Measurements from ENCODE around the gene ADAMTS1.

Gene ADAMTS1

GRCh38 chr21:26798856-26799751, 46.1 kb downstream of the ADAMTS1 start (continued):
- TF ChIP-seq PRDM10 (tag by site-specific recombination; IDR thresholded peaks at IDR 0.05) (peak; percentile 37; the same call in 1 of the 2 replicates), ZNF146 (tag by site-specific recombination; IDR thresholded peaks at IDR 0.05) (no peak), ZNF843 (tag by site-specific recombination; IDR thresholded peaks at IDR 0.05) (peak; percentile 77), ZNF48 (tag by site-specific recombination; IDR thresholded peaks at IDR 0.05) (no peak), ZNF433 (tag by site-specific recombination; IDR thresholded peaks at IDR 0.05; ENCODE audit: low read depth) (no peak), ZNF423 (tag by site-specific recombination; IDR thresholded peaks at IDR 0.05) (no peak), ZNF324 (tag by site-specific recombination; IDR thresholded peaks at IDR 0.05) (peak; percentile 70), KLF9 (tag by site-specific recombination; IDR thresholded peaks at IDR 0.05; ENCODE audit: low read depth) (no peak), ZNF223 (tag by site-specific recombination; IDR thresholded peaks at IDR 0.05) (no peak), ZNF350 (tag by site-specific recombination; IDR thresholded peaks at IDR 0.05) (no peak), ZNF558 (tag by site-specific recombination; IDR thresholded peaks at IDR 0.05) (0 out of 2 replicates have a peak, but pooled peaks have one; percentile 56), ZNF768 (tag by site-specific recombination; IDR thresholded peaks at IDR 0.05) (no peak), ZNF140 (tag by site-specific recombination; IDR thresholded peaks at IDR 0.05) (no peak), ZNF530 (tag by site-specific recombination; IDR thresholded peaks at IDR 0.05; ENCODE audit: low read depth) (no peak), ZBTB44 (tag by site-specific recombination; IDR thresholded peaks at IDR 0.05) (0 out of 2 replicates have a peak, but pooled peaks have one; percentile 39), KLF17 (tag by site-specific recombination; IDR thresholded peaks at IDR 0.05) (no peak), ZNF785 (tag by site-specific recombination; IDR thresholded peaks at IDR 0.05) (no peak), ZSCAN30 (tag by site-specific recombination; IDR thresholded peaks at IDR 0.05) (peak; percentile 29; the same call in 1 of the 2 replicates), ZNF121 (tag by site-specific recombination; IDR thresholded peaks at IDR 0.05) (no peak), SETDB1 (IDR thresholded peaks at IDR 0.05; ENCODE audit: insufficient read length, low read length) (peak; percentile 99), ZNF157 (tag by site-specific recombination; IDR thresholded peaks at IDR 0.05) (no peak), BCL11A (tag by site-specific recombination; IDR thresholded peaks at IDR 0.05; ENCODE audit: low read depth) (no peak), ZNF26 (tag by site-specific recombination; IDR thresholded peaks at IDR 0.05) (no peak), SALL2 (tag by site-specific recombination; IDR thresholded peaks at IDR 0.05; ENCODE audit: borderline replicate concordance) (no peak), ZBTB7A (tag by site-specific recombination; IDR thresholded peaks at IDR 0.05; ENCODE audit: low read depth) (no peak), ZNF24 (tag by site-specific recombination; IDR thresholded peaks at IDR 0.05) (peak; percentile 61; the same call in 1 of the 2 replicates), BCL6B (tag by site-specific recombination; IDR thresholded peaks at IDR 0.05) (no peak), GLI4 (tag by site-specific recombination; IDR thresholded peaks at IDR 0.05) (no peak), ZNF639 (tag by site-specific recombination; IDR thresholded peaks at IDR 0.05) (peak; percentile 47; the same call in 1 of the 2 replicates), HOXA7 (CRISPR knock-in tag; IDR thresholded peaks at IDR 0.05; ENCODE audit: borderline replicate concordance) (no peak)

Measured in HEK293 (cell line).